ENCODE data around the gene CD2BP2.

Gene CD2BP2

GRCh38 chr16:30381291-30382041 lies 26.4 kb upstream of the CD2BP2 start:
- no peak for ATAC-seq
- TF ChIP-seq ZFP3 (CRISPR knock-in tag; IDR thresholded peaks at IDR 0.05) (no peak), PATZ1 (CRISPR knock-in tag; IDR thresholded peaks at IDR 0.05; ENCODE audit: borderline replicate concordance) (no peak), ZNF8 (CRISPR knock-in tag; IDR thresholded peaks at IDR 0.05) (no peak), TCF4 (CRISPR knock-in tag; IDR thresholded peaks at IDR 0.05; ENCODE audit: borderline replicate concordance) (no peak), TOX (CRISPR knock-in tag; IDR thresholded peaks at IDR 0.05; ENCODE audit: borderline replicate concordance) (no peak), BACH2 (CRISPR knock-in tag; IDR thresholded peaks at IDR 0.05; ENCODE audit: borderline replicate concordance) (no peak), CREB5 (CRISPR knock-in tag; IDR thresholded peaks at IDR 0.05; ENCODE audit: low read depth) (no peak), SNAI2 (CRISPR knock-in tag; IDR thresholded peaks at IDR 0.05) (no peak)

GRCh38 chr16:30380803-30381208 lies 25.7 kb upstream of the CD2BP2 start:
- no peak for ATAC-seq
- TF ChIP-seq OSR1 (CRISPR knock-in tag; IDR thresholded peaks at IDR 0.05) (no peak), ZNF70 (CRISPR knock-in tag; IDR thresholded peaks at IDR 0.05) (no peak), ARNTL (CRISPR knock-in tag; IDR thresholded peaks at IDR 0.05; ENCODE audit: borderline replicate concordance, low read depth) (no peak), RARB (CRISPR knock-in tag; IDR thresholded peaks at IDR 0.05) (no peak), TOX (CRISPR knock-in tag; IDR thresholded peaks at IDR 0.05; ENCODE audit: borderline replicate concordance) (no peak), PATZ1 (CRISPR knock-in tag; IDR thresholded peaks at IDR 0.05; ENCODE audit: borderline replicate concordance) (no peak), CREB5 (CRISPR knock-in tag; IDR thresholded peaks at IDR 0.05; ENCODE audit: low read depth) (no peak), TCF4 (CRISPR knock-in tag; IDR thresholded peaks at IDR 0.05; ENCODE audit: borderline replicate concordance) (no peak), GLIS3 (CRISPR knock-in tag; IDR thresholded peaks at IDR 0.05) (no peak), ESRRG (CRISPR knock-in tag; IDR thresholded peaks at IDR 0.05) (no peak), CSRNP3 (CRISPR knock-in tag; IDR thresholded peaks at IDR 0.05) (no peak), ZFP30 (CRISPR knock-in tag; IDR thresholded peaks at IDR 0.05) (no peak), TSHZ2 (CRISPR knock-in tag; IDR thresholded peaks at IDR 0.05) (no peak), CSDC2 (CRISPR knock-in tag; IDR thresholded peaks at IDR 0.05) (no peak), ISL1 (CRISPR knock-in tag; IDR thresholded peaks at IDR 0.05) (no peak), SNAI2 (CRISPR knock-in tag; IDR thresholded peaks at IDR 0.05) (no peak), PPARA (CRISPR knock-in tag; IDR thresholded peaks at IDR 0.05; ENCODE audit: borderline replicate concordance) (no peak), ZFP3 (CRISPR knock-in tag; IDR thresholded peaks at IDR 0.05) (no peak)
